CD14-positive monocyte (primary cell): ENCODE measurements around the gene TRAPPC11. TPM values are rescaled to one million over a fixed set of nuclear protein-coding genes. Genes with fewer than 3 reads are reported as not detected.

Source experiments
- DNase-seq, 3 donors: peaks; one replicate each; pipeline ENCODE4 v3.0.0-alpha.2; 2011 to 2022
- H2AFZ ChIP-seq: 2 replicates; pipeline ENCODE4 v1.6.0; 2012; ENCODE audit warnings: mild to moderate bottlenecking, low read depth, low read length, inconsistent platforms; ENCODE audit not compliant: insufficient read depth, poor library complexity, severe bottlenecking
- H3K27ac ChIP-seq, 2 donors: 1 replicate in 1 of 2; 2 replicates in 1 of 2; pipeline ENCODE4 v1.5.1; 2012 to 2013; ENCODE audit warnings: low read length in 2 of 2, control low read depth in 1 of 2, inconsistent platforms in 1 of 2, low read depth in 1 of 2, mild to moderate bottlenecking in 1 of 2
- H3K27me3 ChIP-seq, 2 donors: one replicate each; pipeline versions ENCODE4 v1.6.0 to v1.6.1; 2011 to 2013; ENCODE audit warnings: low read length in 2 of 2; ENCODE audit not compliant: control insufficient read depth in 2 of 2, insufficient read depth in 2 of 2
- H3K36me3 ChIP-seq, 2 donors: replicated peaks in 1 of 2; 1 replicate in 1 of 2; 2 replicates in 1 of 2; pipeline versions ENCODE4 v1.5.1 to v1.6.1; 2012 to 2013; ENCODE audit warnings: low read length in 2 of 2, control low read depth in 1 of 2, inconsistent platforms in 1 of 2, mild to moderate bottlenecking in 1 of 2; ENCODE audit not compliant: insufficient read depth in 2 of 2, control insufficient read depth in 1 of 2
- H3K4me1 ChIP-seq, 2 donors: 1 replicate in 1 of 2; 2 replicates in 1 of 2; pipeline versions ENCODE4 v1.5.1 to v1.6.1; 2012 to 2013; ENCODE audit warnings: low read length in 2 of 2, control low read depth in 1 of 2, inconsistent platforms in 1 of 2, mild to moderate bottlenecking in 1 of 2, moderate library complexity in 1 of 2; ENCODE audit not compliant: insufficient read depth in 2 of 2, control insufficient read depth in 1 of 2
- H3K4me2 ChIP-seq: replicated peaks from 2 replicates; pipeline ENCODE3; 2012; ENCODE audit warnings: low read length, moderate library complexity, mild to moderate bottlenecking; ENCODE audit not compliant: poor library complexity, severe bottlenecking; ENCODE audit errors: extremely low read depth
- H3K4me3 ChIP-seq, 3 experiments: fragments of 200-600 bp in 1 of 3; sonication (generic) in 1 of 3; replicated peaks in 1 of 3; 1 replicate in 2 of 3; 2 replicates in 1 of 3; pipeline ENCODE4 v1.5.1; 2011 to 2013; ENCODE audit warnings: low read length in 3 of 3, mild to moderate bottlenecking in 3 of 3, control low read depth in 2 of 3, low read depth in 2 of 3, inconsistent platforms in 1 of 3, moderate library complexity in 1 of 3
- H3K79me2 ChIP-seq: 2 replicates; pipeline ENCODE4 v1.6.0; 2012; ENCODE audit warnings: mild to moderate bottlenecking, control low read depth, inconsistent platforms, low read length, moderate library complexity; ENCODE audit not compliant: insufficient read depth
- H3K9ac ChIP-seq: 2 replicates; pipeline ENCODE4 v1.6.0; 2017; ENCODE audit warnings: low read length, mild to moderate bottlenecking; ENCODE audit not compliant: insufficient read depth, poor library complexity, severe bottlenecking
- H3K9me3 ChIP-seq, 2 donors: replicated peaks in 1 of 2; 1 replicate in 1 of 2; 2 replicates in 1 of 2; pipeline versions ENCODE4 v1.5.1 to v1.6.1; 2012 to 2013; ENCODE audit warnings: low read length in 2 of 2, control low read depth in 1 of 2; ENCODE audit not compliant: control insufficient read depth in 1 of 2, insufficient read depth in 1 of 2
- H4K20me1 ChIP-seq: 2 replicates; pipeline ENCODE4 v1.6.0; 2012; ENCODE audit warnings: mild to moderate bottlenecking, low read length, control low read depth, moderate library complexity; ENCODE audit not compliant: insufficient read depth
- H3K27ac Mint-ChIP-seq, 7 donors: one replicate each; pipeline ENCODE4 v1.8.0; 2020; ENCODE audit warnings: mild to moderate bottlenecking in 7 of 7, mixed read lengths in 7 of 7, moderate library complexity in 6 of 7, inconsistent platforms in 2 of 7
- H3K27me3 Mint-ChIP-seq, 3 donors: one replicate each; pipeline ENCODE4 v1.8.0; 2021 to 2022; ENCODE audit warnings: low read depth in 3 of 3, mild to moderate bottlenecking in 3 of 3, mixed read lengths in 3 of 3, moderate library complexity in 3 of 3, inconsistent platforms in 1 of 3
- H3K36me3 Mint-ChIP-seq, 2 donors: one replicate each; pipeline ENCODE4 v1.8.0; 2020; ENCODE audit warnings: mixed read lengths in 2 of 2, inconsistent platforms in 1 of 2, mild to moderate bottlenecking in 1 of 2
- H3K4me1 Mint-ChIP-seq: one replicate; pipeline ENCODE4 v1.8.0; 2020; ENCODE audit warnings: mild to moderate bottlenecking, mixed read lengths
- H3K4me3 Mint-ChIP-seq, 2 donors: one replicate each; pipeline ENCODE4 v1.8.0; 2020; ENCODE audit warnings: mild to moderate bottlenecking in 2 of 2, mixed read lengths in 2 of 2, moderate library complexity in 1 of 2
- H3K9me3 Mint-ChIP-seq, 7 donors: one replicate each; pipeline ENCODE4 v1.8.0; 2020 to 2022; ENCODE audit warnings: mixed read lengths in 7 of 7, mild to moderate bottlenecking in 6 of 7, moderate library complexity in 6 of 7, inconsistent platforms in 2 of 7
- WGBS: methylation state at CpG from one replicate; pipeline ENCODE4 v1.1.5; 2013; ENCODE audit warnings: missing lambda C conversion rate; ENCODE audit not compliant: insufficient coverage; 5-methylcytosine and 5-hydroxymethylcytosine counted together
- intact Hi-C, 2 donors: fragments of 100-400 bp; cut with micrococcal nuclease; formaldehyde crosslinking; loops; one replicate each; pipeline versions ENCODE4 v1.15.0 to v1.15.1; 2023
- polyA plus RNA-seq, 3 donors: library from polyadenylated mRNA; depleted of rRNA in 1 of 3; unstranded in 2 of 3; stranded (reverse) in 1 of 3; fragments of 300-500 nt in 2 of 3; fragments of >200 nt in 1 of 3; fragmentation: Illumina TruSeq in 2 of 3; gene quantifications; 1 replicate in 2 of 3; 2 replicates in 1 of 3; pipeline ENCODE4 v1.2.3, GENCODE V29; 2012 to 2021
- TF ChIP-seq, protein P1 (sequence below): fragments of 200-600 bp; IDR thresholded peaks from one replicate; pipeline ENCODE4 v1.8.0; 2022; ENCODE audit warnings: antibody characterized with exemption, mild to moderate bottlenecking

Gene TRAPPC11
- polyA plus RNA-seq, 3 donors: 18.4 to 30.7 (median 29.7) TPM

DNA sequence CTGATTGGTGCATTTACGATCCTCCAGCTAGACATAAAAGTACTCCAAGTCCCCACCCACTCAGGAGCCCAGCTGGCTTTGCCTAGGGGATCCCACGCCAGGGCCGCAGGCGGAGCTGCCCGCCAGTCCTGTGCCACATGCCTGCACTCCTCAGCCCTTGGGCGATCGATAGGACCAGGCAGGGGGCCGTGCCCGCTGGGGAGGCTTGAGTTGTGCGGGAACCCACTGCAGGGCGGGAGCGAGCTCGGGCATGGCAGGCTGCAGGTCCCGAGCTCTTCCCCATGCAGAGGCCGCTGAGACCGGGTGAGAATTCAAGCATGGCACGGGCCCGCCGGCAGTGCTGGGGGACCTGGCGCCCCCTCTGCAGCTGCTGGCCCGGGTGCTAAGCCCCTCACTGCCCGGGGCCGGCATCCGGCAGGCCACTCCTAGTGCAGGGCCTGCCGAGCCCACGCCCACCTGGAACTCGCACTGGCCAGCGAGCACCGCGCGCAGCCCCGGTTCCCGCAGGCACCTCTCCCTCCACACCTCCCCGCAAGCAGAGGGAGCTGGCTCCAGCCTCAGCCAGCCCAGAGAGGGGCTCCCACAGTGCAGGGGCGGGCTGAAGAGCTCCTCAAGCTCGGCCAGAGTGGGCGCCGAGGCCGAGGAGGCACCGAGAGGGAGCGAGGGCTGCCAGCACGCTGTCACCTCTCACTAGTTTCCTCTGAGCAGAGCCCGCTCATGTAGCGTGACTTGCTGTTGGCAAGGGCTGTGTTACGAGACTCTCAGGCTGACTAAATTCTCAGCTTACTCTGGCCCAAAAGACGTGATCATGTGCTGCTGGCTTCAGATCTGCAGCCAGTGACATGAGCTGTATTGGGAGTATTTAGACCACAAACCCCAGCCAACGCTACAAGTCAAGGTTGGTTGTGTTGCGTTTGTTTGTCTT lies 87.5 kb downstream of the TRAPPC11 start:
- Histone ChIP-seq H4K20me1 (no peaks in the 10 kb centered on the region), H3K4me3 (no peak overlapping the region), H2AFZ (no peak overlapping the region), H3K4me1 (no peaks in the 10 kb centered on the region), H3K36me3 (no peaks in the 10 kb centered on the region), H3K27me3 (no peaks in the 10 kb centered on the region), H3K9ac (no peak overlapping the region), H3K79me2 (no peaks in the 10 kb centered on the region), H3K4me2 (no peak overlapping the region), H3K27ac (no peak overlapping the region), H3K9me3 (peaks cover 0 to 3% of the 10 kb centered on the region in 2 donors)
- Mint-ChIP-seq H3K27me3 (peaks cover 2 to 7% (median 3%) of the 10 kb centered on the region in 3 donors), H3K27ac (no peak overlapping the region), H3K4me3 (no peak overlapping the region), H3K9me3 (peaks cover 2 to 19% (median 11%) of the 10 kb centered on the region in 7 donors), H3K4me1 (no peaks in the 10 kb centered on the region), H3K36me3 (no peaks in the 10 kb centered on the region)
- 96% methylated on average over 35 of the region's 48 CpGs for WGBS
- no peak for DNase-seq
- TF ChIP-seq, protein P1, sequence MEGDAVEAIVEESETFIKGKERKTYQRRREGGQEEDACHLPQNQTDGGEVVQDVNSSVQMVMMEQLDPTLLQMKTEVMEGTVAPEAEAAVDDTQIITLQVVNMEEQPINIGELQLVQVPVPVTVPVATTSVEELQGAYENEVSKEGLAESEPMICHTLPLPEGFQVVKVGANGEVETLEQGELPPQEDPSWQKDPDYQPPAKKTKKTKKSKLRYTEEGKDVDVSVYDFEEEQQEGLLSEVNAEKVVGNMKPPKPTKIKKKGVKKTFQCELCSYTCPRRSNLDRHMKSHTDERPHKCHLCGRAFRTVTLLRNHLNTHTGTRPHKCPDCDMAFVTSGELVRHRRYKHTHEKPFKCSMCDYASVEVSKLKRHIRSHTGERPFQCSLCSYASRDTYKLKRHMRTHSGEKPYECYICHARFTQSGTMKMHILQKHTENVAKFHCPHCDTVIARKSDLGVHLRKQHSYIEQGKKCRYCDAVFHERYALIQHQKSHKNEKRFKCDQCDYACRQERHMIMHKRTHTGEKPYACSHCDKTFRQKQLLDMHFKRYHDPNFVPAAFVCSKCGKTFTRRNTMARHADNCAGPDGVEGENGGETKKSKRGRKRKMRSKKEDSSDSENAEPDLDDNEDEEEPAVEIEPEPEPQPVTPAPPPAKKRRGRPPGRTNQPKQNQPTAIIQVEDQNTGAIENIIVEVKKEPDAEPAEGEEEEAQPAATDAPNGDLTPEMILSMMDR: no peak
- intact Hi-C loops: no loop called here

DNA sequence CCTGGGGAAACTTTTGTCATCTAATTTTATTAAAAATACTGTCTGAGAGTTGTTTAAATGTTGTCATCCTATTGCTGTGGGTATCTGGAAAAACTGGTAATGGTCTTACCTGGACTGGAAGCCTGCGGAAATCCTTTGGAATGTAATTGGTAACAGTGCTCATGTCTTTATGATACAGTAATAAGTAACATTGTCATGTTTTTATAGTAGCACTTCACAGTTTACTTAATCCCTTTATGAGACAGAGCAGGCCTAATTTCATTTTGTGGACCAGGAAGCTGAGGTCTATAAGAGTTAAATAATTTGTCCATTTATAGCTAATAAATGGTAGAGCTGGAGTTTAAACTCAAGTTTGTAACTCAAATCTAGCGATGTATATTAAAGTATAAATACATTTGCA lies 88.3 kb downstream of the TRAPPC11 start:
- intact Hi-C loops: no loop called here
- H3K36me3 Mint-ChIP-seq: no peaks in the 10 kb centered on the region
- WGBS: no CpG with 5 or more reads among the region's 2 CpGs

More for the DNA sequence above, 88.3 kb downstream of the TRAPPC11 start:
- Mint-ChIP-seq H3K27me3 (peaks cover 2 to 6% (median 3%) of the 10 kb centered on the region in 3 donors), H3K27ac (no peak overlapping the region), H3K4me1 (no peaks in the 10 kb centered on the region), H3K9me3 (peaks cover 2 to 18% (median 11%) of the 10 kb centered on the region in 7 donors), H3K4me3 (no peak overlapping the region)
- Histone ChIP-seq H3K27ac (no peak overlapping the region), H3K9ac (no peak overlapping the region), H3K36me3 (no peaks in the 10 kb centered on the region), H3K4me3 (no peak overlapping the region), H3K9me3 (peaks cover 0 to 3% of the 10 kb centered on the region in 2 donors), H3K79me2 (no peaks in the 10 kb centered on the region), H3K4me1 (no peaks in the 10 kb centered on the region), H3K27me3 (no peaks in the 10 kb centered on the region), H3K4me2 (no peak overlapping the region), H4K20me1 (no peaks in the 10 kb centered on the region), H2AFZ (no peak overlapping the region)
- no peak for DNase-seq
- TF ChIP-seq, protein P1: no peak
